ENCODE results near the gene MIXL1. TPM values are rescaled to one million over a fixed set of nuclear protein-coding genes. Genes with fewer than 3 reads are reported as not detected.
A peak's percentile ranks its signal among the peaks of the same experiment; 100 is the strongest.

Gene MIXL1
- total and polyA plus RNA-seq, 2 of the 13 experiments (the other 11 are each of a cell fraction or from before 2014, with no cell fraction given): 7.6 to 18.5 TPM

DNA sequence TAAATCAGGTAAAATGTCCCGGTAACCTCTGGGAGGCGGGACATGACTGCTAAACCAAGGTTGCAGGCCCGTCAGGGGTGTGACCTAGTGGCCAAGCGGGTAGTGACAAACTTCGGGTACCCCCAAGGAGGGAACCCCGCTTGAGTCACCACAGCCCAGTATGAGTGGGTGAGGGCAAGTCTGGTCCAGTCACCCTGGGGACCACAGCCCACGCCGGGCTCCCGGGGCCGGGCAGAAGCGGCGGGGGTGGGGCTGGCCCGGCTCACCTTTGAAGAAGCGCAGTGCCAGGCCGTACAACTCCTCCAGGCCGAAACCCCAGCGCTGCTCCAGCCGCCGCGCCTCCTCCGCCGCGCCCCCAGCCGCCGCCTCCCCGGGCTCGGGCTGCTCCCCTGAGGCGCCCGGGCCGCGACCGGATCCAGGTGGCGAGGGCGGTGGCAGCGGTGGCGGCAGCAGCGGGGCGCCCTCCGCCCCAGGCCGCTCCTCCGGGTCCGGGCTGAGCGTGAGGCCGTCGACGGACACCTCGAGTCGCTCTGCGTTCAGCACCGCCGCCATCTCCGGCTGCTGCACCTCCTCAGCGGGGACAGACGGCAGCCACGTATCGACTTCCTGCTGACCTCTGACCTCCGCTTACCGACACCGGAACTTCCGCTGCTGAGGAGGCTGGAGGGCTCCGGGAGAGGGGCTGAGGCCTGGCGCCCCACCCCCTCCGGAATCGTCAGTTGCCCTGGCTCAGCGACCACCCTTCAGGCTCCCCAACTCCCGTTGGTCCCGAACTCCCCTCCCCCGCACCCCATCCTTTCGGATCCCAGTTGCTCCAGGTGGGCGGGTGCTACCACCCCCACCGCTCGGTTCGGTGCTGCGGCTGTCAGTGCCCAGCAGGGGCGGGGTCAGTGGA, 37.1 kb upstream of the MIXL1 start, which contains the start of gene ACBD3 (continued):
- TF ChIP-seq, protein P1, sequence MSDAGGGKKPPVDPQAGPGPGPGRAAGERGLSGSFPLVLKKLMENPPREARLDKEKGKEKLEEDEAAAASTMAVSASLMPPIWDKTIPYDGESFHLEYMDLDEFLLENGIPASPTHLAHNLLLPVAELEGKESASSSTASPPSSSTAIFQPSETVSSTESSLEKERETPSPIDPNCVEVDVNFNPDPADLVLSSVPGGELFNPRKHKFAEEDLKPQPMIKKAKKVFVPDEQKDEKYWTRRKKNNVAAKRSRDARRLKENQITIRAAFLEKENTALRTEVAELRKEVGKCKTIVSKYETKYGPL (CRISPR knock-in tag; IDR thresholded peaks at IDR 0.05): no peak
- TF ChIP-seq, protein P2, sequence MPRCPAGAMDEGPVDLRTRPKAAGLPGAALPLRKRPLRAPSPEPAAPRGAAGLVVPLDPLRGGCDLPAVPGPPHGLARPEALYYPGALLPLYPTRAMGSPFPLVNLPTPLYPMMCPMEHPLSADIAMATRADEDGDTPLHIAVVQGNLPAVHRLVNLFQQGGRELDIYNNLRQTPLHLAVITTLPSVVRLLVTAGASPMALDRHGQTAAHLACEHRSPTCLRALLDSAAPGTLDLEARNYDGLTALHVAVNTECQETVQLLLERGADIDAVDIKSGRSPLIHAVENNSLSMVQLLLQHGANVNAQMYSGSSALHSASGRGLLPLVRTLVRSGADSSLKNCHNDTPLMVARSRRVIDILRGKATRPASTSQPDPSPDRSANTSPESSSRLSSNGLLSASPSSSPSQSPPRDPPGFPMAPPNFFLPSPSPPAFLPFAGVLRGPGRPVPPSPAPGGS (CRISPR knock-in tag; IDR thresholded peaks at IDR 0.05): 0 out of 2 replicates have a peak, but pooled peaks have one; percentile 45
- TF ChIP-seq AHR (CRISPR knock-in tag; IDR thresholded peaks at IDR 0.05) (peak; percentile 81; the same call in 1 of the 2 replicates), ZMYM4 (CRISPR knock-in tag; IDR thresholded peaks at IDR 0.05) (peak; percentile 69; the same call in 1 of the 2 replicates), KLF12 (CRISPR knock-in tag; IDR thresholded peaks at IDR 0.05; ENCODE audit: borderline replicate concordance) (peak; percentile 76), ZBTB21 (CRISPR knock-in tag; IDR thresholded peaks at IDR 0.05) (no peak), ZFP37 (CRISPR knock-in tag; IDR thresholded peaks at IDR 0.05; ENCODE audit: borderline replicate concordance) (peak; percentile 65; the same call in 1 of the 2 replicates), NFKB2 (CRISPR knock-in tag; IDR thresholded peaks at IDR 0.05; ENCODE audit: borderline replicate concordance) (peak; percentile 66), ZNF563 (CRISPR knock-in tag; IDR thresholded peaks at IDR 0.05) (peak; percentile 68; the same call in 1 of the 2 replicates), CREM (IDR thresholded peaks at IDR 0.05) (peak; percentile 64; the same call in 1 of the 2 replicates), CREM (CRISPR knock-in tag; IDR thresholded peaks at IDR 0.05) (no peak), KLF11 (CRISPR knock-in tag; IDR thresholded peaks at IDR 0.05) (peak; percentile 84; the same call in 1 of the 2 replicates), ZNF468 (CRISPR knock-in tag; IDR thresholded peaks at IDR 0.05) (0 out of 2 replicates have a peak, but pooled peaks have one; percentile 60), ZNF460 (CRISPR knock-in tag; IDR thresholded peaks at IDR 0.05; ENCODE audit: borderline replicate concordance) (no peak), TRIM24 (CRISPR knock-in tag; IDR thresholded peaks at IDR 0.05) (no peak), AGO2 (optimal IDR thresholded peaks at IDR 0.05; ENCODE audit: low read depth, low read length) (peak; percentile 72)
- TF ChIP-seq, protein P3, sequence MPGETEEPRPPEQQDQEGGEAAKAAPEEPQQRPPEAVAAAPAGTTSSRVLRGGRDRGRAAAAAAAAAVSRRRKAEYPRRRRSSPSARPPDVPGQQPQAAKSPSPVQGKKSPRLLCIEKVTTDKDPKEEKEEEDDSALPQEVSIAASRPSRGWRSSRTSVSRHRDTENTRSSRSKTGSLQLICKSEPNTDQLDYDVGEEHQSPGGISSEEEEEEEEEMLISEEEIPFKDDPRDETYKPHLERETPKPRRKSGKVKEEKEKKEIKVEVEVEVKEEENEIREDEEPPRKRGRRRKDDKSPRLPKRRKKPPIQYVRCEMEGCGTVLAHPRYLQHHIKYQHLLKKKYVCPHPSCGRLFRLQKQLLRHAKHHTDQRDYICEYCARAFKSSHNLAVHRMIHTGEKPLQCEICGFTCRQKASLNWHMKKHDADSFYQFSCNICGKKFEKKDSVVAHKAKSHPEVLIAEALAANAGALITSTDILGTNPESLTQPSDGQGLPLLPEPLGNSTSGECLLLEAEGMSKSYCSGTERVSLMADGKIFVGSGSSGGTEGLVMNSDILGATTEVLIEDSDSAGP (CRISPR knock-in tag; IDR thresholded peaks at IDR 0.05; ENCODE audit: borderline replicate concordance): peak; percentile 81; the same call in 1 of the 2 replicates
- TF ChIP-seq, protein P4, sequence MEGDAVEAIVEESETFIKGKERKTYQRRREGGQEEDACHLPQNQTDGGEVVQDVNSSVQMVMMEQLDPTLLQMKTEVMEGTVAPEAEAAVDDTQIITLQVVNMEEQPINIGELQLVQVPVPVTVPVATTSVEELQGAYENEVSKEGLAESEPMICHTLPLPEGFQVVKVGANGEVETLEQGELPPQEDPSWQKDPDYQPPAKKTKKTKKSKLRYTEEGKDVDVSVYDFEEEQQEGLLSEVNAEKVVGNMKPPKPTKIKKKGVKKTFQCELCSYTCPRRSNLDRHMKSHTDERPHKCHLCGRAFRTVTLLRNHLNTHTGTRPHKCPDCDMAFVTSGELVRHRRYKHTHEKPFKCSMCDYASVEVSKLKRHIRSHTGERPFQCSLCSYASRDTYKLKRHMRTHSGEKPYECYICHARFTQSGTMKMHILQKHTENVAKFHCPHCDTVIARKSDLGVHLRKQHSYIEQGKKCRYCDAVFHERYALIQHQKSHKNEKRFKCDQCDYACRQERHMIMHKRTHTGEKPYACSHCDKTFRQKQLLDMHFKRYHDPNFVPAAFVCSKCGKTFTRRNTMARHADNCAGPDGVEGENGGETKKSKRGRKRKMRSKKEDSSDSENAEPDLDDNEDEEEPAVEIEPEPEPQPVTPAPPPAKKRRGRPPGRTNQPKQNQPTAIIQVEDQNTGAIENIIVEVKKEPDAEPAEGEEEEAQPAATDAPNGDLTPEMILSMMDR (CRISPR knock-in tag; IDR thresholded peaks at IDR 0.05): peak; percentile 8; the same call in 1 of the 2 replicates
- TF ChIP-seq, protein P5, sequence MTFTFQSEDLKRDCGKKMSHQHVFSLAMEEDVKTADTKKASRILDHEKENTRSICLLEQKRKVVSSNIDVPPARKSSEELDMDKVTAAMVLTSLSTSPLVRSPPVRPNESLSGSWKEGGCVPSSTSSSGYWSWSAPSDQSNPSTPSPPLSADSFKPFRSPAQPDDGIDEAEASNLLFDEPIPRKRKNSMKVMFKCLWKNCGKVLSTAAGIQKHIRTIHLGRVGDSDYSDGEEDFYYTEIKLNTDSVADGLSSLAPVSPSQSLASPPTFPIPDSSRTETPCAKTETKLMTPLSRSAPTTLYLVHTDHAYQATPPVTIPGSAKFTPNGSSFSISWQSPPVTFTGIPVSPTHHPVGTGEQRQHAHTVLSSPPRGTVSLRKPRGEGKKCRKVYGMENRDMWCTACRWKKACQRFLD (CRISPR knock-in tag; IDR thresholded peaks at IDR 0.05; ENCODE audit: borderline replicate concordance): no peak
- TF ChIP-seq, protein P6, sequence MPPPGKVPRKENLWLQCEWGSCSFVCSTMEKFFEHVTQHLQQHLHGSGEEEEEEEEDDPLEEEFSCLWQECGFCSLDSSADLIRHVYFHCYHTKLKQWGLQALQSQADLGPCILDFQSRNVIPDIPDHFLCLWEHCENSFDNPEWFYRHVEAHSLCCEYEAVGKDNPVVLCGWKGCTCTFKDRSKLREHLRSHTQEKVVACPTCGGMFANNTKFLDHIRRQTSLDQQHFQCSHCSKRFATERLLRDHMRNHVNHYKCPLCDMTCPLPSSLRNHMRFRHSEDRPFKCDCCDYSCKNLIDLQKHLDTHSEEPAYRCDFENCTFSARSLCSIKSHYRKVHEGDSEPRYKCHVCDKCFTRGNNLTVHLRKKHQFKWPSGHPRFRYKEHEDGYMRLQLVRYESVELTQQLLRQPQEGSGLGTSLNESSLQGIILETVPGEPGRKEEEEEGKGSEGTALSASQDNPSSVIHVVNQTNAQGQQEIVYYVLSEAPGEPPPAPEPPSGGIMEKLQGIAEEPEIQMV (CRISPR knock-in tag; IDR thresholded peaks at IDR 0.05; ENCODE audit: low read depth): peak; percentile 58; the same call in 1 of the 2 replicates
